OCI-M1 (cell line): ENCODE measurements around the gene ARHGEF12.
A peak's percentile ranks its signal among the peaks of the same experiment; 100 is the strongest.
"Not testable (repeated sequence)": the region's sequence is repeated elsewhere in the genome, so short reads cannot be mapped to it uniquely, and the experiment has no call there.

Experiments
- DNase-seq: peaks from one replicate; lab custom pipeline; 2025; lab: John Stamatoyannopoulos, UW

ARHGEF12 gene

DNA sequence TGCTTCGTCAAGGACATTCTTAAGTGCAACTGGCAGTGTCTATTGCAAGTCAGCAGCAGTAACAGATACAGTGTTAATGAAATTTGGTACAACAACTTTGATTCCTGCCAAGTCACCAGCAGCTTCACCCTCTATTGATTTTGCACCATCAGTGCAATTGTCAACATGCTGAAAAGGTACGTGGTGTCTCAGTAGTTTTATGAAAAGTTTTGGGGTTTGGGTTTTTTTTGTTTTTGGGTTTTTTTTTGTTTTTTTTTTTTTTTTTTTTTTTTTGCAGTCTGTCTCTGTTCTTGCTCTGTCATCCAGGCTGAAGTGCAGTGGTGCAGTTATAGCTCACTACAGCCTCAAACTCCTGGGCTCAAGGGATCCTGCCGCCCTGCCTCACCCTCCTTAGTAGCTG is 156.3 kb downstream of the ARHGEF12 start:
- no peak for DNase-seq

DNA sequence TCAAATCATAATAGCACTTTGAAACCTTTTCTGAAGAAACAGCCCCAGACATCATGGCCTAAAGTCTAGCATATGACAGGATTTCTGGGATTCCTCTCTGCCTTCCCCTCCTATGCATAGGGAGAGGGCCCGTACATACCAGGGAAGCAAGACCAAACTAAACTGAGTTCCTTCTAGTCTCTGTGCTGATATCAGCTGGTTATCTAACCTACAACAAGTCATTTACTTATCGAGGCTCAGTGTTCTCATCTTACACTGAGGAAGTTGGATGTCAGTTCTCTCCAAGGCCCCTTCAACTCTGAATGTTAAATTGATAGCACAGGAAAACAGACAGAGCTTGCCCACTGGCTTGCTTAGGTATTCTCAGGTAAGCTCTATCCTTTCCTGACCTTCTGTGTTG is 158.4 kb downstream of the ARHGEF12 start:
- DNase-seq, result peak; percentile 55

DNA sequence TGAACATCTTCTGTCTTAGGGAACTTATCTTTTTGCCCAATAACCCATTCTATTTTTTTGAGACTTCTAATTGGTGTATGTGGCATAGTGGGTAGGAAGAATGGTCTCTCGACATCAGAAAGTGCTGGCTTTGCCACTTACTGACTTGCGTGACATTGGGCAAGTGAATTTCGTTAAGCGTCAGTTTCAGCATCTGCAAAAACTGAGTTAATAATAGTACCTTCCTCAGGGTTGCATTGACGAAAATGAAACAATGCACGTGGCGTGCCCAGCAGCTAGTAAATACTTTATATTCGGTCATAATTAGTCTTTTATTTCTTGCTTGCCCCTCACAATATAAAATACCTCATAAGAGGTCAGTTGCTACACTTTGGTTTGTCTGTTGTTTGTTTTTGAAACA is 162.9 kb downstream of the ARHGEF12 start:
- no peak for DNase-seq

DNA sequence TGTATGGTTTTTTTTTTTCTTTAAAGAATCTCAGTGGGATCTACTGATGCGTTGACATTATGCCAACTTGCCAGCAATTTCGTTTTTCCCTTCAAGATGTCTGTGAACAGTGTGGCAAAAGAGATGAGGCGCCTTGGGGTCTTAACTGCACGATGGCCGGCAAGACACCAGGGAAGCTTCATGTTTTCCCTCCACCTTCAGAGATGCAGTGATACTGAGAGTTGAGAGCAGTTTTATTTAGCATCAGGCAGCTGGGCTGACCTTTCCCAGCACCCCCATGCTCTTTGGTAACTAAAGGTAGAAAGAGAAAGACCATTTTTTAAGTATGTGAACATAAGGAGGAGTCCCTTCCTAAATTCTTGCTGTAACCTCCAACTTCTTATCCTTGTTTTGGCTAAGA is 163.6 kb downstream of the ARHGEF12 start:
- DNase-seq, result no peak

DNA sequence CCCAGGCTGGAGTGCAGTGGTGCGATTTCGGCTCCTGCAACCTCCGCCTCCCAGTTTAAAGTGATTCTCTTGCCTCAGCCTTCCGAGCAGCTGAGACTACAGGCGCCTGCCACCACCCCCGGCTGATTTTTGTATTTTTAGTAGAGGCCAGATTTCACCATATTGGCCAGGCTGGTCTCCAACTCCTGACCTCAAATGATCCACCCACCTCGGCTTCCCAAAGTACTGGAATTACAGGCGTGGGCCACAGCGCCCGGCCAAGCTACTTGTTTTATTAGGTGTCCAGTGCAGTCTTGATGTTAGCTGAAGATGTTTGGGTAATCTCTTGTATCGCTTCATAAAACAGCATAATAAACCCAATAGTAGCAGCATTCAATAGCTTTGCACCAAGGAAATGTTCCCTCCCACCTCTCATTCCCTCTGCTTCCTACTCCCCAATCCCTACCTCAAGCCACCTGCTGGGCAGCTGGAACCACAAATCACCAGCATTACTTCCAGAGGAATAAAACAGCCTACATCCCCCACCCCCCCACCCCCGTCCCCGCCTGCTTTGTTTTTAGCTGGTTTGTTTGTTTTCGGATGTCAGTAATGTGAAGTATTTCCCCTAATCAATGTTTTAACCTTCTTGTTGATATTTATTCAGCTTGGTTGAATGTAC is 164.3 kb downstream of the ARHGEF12 start:
- DNase-seq, result no peak

DNA sequence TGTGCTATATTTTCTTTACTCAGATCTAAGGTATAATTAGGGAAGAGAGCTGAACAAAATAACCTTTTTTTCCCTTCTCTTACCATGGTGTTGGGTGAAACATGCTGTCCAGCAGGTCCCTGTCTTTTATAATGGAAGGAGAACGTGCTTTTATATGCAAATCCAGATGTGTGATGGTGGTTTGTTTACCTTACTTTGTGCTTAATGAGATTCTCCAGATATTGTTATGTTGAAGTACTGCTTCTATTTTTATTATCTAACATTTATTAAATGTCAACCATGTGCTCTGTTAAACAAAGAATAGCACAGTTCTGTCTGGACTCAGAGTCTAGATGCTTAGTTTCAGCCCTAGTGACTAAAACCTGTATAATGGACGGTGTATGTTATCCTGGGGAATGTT is 165.2 kb downstream of the ARHGEF12 start:
- no peak for DNase-seq

DNA sequence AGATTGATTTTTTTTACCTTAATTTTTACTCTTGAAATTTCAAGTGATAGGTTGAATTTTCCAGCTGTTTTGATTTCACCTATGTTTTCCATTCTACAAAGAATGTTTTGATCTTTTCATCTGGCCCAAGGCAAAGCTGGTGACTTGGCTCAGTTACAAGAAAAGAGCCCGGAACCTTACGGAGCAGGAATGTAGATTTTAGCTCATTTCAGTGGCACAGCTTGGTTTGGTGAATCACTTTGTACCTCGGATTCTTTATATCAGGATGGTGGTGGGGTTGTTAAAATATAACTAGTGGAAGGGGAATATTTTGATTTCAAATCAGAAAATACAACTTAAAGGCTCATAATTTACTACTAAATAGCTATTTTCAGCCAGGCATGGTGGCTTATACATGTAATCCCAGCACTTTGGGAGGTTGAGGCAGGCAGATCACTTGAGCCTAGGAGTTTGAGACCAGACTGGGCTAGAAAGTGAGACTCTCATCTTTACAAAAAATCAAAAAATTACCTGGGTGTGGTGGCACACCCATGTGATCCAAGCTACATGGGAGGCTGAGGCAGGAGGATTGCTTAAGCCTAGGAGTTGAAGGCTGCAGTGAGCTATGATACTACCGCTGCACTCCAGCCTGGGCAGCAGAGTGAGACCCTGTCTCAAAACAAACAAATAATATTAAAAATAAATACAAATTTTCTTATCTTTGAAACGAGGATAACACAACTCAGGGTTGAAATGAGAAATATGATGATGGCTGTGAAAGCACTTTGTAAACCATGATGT is 166.0 kb downstream of the ARHGEF12 start:
- DNase-seq, result no peak

DNA sequence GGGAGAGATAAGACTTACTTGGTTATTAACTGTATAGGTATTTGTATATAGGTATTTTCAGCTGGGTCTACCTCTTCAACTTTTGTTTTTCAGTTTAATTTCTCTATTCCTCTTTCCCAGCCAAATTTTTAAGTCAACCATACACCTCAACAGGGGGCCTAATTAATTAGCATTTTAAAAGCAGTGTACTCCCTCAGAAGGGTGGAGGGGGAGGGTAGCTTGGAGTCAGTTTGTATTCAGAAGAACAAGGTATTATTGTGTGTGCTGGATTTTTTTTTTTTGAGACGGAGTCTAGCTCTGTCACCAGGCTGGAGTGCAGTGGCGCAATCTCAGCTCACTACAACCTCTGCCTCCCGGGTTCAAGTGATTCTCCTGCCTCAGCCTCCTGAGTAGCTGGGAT is 167.3 kb downstream of the ARHGEF12 start:
- not testable (repeated sequence) for DNase-seq

DNA sequence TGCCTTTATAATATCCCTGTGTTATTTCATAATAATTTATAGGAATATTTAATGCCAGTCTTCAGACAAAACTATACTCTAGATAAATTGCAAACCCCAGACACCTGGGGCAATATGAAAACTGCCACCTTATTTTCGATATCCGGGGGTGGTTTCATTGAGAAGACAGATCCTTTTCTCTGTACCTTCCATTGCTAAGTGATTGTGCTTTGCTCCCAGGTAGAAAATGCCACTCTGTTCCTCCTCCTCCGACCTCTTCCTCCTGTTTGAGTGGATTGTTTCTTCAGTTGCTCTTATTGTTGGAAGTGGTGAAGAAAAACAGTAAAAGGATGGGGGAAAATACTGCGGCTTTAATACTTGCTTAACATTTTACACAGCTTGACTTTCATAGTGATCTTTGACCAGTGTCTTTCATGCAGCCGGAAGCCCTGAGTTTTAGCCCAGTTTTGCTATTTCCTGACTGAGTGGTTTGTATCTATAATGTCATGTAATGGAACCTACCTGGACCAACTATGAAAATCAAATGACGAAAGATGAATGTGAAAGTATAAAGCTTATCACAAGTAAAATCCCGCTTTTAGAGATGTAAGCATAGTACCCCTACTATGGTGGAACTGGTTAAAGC is 169.7 kb downstream of the ARHGEF12 start:
- no peak for DNase-seq

DNA sequence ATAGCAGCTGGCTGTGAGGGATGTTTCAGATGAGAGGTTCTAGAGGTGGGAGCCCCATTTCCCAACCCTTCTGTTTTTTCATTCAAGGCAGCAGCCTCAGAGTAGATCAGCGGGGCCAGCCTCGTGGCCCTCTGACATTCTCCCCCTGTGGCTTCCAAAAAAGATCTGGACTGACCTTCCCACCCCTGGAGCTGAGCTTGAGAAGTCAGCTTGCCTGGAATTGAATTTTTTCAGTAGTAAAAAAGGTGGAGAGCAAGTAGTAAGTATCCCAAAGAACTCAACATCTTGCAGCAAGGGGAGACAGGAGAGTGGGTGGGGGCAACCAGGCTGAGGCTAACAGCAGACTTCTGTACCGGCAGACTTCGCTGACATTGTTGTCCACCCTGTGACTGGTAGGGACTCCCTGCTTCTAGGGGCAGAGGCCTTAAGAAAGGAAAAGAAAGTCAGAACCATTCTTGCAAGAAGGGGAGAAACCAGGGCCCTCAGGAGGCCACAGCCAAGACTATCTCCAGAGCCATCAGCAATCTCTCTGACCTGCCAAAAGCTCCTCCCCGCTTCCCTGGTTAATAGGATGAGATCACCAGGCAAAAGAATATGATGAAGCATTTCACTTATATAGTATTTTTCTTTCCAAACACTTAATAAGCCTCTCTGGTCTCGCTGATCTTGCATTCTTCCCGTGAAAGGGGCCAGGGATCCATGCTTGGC is 173.3 kb downstream of the ARHGEF12 start:
- DNase-seq, result no peak

DNA sequence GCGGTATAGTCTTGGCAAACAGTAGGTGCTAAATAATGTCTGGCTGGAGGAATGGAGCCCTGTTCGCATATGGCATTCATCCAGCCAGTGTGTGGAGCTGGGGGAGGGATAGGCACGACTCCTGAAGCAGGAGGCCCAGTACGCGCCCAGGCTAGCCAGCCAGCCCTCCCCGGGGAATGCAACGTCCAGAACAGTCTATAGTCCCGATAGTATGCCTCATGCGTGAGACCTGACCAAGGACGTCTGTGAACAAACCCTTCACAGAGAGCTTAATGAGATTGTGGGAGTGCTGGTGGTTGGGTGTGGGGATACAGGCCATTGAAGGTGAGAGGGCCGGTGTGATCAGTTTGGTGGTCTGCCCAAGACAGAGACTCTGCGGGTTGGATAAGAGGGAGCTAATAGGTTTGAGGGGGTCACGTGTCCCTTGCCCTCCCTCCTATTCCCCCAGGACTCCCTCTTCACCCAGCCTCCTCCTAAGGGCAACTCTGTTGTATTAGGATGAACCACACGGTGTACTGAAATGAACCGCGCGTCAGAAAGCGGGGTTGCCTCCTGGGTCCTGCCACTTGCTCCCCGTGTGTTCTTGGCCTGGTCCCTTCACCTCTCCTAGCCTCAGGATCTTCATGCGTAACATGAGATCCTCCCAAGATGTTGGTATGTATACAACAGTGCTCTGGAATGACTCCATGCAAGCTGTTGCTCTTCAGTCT is 174.3 kb downstream of the ARHGEF12 start:
- DNase-seq, result no peak

DNA sequence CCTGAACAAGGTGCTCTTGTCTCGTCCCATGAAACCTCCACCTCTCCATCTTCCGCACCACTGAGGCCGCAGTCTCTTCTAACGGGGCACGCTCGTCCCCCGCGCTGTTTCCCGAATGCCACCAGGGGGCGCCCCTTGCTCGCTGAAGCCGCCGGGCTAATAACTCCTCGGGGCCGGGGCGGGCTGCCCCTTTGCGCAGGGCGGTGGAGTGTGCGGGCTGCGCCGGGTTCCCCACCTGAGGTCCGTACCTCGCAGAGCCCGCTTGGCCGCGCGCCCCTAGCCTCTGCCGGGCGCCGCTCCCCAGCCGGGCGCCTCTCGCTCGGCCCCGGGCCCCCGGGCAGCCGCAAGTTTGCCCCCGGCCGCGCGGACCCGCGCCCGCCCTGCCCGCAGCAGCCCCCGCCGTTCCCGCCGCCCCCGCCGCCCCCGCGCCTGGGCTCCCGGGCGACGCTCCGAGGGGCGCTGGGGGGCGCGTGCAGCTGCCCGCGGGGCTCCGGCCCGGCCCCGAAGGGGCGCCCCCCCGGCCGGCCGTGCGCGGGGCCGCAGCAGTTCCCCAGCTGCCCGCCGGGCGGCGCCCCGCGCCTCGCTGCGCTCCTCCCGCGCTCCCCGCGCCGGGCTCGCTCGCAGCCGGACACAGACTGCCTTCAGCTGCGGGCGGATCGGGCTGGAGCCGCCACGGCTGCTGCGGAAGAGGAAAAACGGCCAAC is 175.1 kb downstream of the ARHGEF12 start, which contains the start of gene GRIK4:
Gene GRIK4, plus strand, starts transcription at position 633 of the 704 bp plus-strand sequence. CDS start 148,571 bp downstream, outside the sequence.
- DNase-seq, result peak; percentile 91

DNA sequence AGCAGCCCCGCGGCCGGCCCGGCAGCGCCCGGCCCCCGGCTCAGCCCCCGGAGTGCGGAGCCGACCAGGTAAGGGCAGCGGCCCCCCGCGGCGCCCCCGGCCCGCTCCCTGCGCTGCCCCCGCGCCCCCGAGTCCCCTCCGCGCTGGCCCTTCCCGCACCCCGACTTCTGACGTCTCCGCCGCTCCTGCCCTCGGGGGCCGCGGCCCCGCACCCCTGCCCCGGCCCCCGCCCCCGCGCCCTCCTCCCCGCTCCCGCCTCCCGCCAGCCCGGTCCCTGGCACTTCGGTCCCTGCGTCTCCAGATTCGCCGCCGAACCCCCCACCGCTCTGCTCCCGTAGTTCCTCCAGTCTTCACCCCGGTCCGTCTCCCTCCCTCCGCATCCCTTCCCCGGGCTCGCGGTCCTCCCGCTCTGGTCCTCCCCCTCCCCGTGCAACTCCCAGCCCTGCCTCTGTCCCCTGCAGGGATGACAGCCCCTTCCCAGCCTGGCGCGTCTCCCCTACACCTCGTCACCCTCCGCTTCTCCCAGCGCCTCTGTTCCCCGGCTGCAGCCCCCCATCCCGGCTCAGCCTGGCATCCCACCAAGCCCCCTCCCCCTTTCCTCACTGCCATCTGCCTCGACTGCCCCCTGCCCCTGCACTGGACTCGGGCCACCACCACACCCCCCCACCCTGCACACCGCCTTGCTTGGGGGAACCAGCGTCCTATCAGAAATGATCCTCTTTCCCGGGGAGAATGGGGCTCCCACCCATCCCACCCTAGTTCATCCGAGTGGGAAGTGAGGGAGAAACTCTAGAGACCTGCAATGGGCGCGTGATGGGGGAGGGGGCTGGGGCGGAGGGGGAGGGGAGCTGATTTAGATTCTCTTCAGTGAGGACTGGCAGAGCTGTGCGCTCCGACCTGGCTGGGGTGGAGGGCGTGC is 175.9 kb downstream of the ARHGEF12 start:
- DNase-seq, result no peak

DNA sequence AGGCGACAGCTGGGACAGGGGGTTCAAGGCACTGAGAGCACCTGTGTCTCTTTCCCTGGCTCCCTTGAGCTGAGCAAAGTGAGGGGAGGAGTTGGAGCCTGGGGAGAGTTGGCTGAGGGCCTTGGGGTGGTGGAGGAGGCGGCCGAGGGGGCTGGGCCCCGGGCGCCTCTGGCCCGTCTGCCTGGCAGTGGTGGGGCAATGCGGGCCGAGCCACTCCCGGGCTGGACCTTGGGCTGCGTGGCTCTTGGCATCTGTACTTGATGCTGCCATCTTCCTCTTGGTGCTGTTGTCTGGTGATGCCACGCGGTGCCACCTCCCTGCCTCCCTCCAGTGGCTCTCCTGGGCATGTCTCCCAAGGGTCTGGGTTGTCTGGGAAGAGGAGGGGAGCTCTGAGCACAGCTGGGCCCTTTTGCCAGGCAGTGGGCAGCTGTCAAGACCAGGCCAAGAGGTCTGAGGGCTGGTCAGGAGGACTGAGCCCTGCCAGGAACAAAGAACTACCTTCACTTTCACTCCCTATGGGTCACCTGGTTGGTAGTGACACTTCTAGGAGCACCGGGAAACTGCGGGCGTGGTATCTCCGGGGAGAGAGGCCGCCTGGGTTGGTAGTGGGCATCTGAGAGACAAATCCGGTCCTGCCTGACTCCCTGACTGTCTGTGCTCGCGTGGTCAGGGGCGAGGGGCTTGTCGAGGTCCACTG is 176.7 kb downstream of the ARHGEF12 start:
- DNase-seq, result no peak

DNA sequence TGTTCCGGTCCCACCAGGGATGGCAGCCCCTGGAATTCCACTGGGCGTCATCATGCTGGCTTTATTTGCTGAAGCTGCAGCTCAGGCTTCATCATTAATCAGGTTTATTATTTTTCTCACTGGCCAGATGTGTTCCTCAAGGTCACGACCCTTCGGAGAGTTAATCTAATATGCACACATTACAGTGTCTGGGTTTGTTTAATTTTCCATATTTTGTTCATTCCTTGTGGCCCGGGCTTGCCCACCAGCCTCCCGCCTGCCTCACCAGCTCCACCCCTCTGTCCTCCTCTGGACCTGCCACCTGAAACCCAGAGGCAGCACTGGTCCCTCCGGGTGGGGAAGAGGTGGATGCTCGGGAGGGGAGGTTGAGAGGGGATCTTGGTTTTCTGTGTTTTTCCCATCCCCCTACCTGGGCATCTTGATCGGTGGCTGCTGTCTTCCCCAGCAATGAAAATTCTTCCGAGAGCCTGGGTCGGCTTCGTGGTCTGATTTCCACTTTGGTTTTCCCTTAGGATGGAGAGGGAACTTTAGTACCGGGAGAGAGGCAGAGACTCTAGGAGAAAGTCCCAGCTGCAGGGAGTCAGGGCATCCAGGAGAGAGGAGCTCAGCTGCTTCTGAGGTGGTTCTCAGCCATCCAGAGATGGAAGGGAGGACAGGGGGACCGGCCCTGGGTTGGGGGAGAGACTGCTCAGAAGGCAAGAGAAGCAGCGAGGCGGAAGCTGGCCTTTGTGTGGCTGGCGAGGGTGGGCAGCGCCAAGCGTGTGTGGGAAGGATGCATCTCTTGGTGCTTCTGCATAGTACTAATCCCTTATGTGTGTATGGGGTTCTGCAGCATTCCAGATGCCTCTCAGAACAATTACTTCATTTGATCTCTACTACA is 177.5 kb downstream of the ARHGEF12 start:
- DNase-seq, result no peak

DNA sequence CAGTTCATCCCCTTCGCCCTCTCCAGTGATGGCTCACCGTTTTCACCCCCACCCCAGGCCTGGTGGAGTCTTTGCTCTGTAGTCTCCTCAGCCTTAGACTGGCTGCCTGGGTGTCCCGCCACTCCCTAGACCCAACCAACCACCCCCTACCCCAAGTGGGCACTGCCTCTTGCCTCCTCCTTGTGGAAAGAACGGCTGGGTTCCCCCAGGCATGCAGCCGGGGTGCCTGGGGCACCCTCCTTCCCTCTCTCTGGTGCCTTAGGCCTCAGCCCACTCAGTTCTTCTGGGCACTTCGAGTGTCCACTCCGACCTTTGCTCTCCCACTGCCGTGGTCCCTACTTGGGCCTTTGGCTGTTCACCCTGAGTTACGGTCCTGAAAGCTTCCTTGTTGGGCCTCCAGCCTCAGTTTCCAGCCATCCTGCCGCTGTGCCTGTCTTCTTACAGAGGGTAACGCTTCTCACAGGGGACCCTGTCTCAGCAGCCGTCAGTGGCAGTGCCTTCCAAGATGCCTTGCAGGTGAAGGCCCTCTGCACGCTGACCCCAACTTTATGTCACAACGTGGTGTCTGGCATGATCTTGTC is 178.4 kb downstream of the ARHGEF12 start:
- DNase-seq, result no peak

DNA sequence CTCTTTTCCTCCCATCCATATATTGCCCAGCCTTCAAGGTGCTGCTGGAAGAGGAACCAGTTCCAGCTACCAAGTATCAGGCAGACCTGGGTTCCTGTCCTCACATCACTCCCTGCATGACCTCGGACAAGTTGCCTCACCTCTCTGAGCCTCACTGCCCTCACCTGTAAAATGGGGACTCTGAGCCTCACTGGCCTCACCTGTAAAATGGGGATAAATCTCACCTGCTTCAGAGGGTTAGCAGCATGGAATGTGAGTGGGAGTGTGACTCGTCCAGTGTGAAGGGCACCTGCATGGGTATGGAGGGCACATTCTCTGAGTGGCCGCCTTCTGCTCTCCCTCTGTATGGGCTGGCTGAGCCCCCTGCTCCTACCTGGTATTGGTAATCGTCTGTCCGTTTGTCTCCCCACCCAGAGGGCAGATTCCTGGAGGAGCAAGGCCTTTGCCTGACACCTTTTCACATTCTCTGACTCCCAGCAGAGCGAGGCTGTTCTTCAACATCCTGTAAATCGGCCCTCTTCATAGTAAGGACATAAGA is 179.0 kb downstream of the ARHGEF12 start:
- no peak for DNase-seq
